GM23338 (cell line): ENCODE data around the gene HOXB5. TPM values are rescaled to one million over a fixed set of nuclear protein-coding genes. Genes with fewer than 3 reads are reported as not detected.

Source experiments
- ATAC-seq: fragments of 200-7000 bp; cut with Tn5 transposase; 3 replicates; pipeline ENCODE4 v1.9.1; 2020
- DNase-seq: peaks from one replicate; pipeline ENCODE4 v3.0.0-alpha.2; 2015; ENCODE audit warnings: low spot score
- H2AFZ ChIP-seq: fragments of 200-600 bp; sonication (generic); 2 replicates; pipeline ENCODE4 v1.8.0; 2016; ENCODE audit warnings: antibody characterized with exemption, mild to moderate bottlenecking, moderate library complexity
- H3F3A ChIP-seq: fragments of 200-600 bp; sonication (generic); replicated peaks from 2 replicates; pipeline ENCODE4 v1.8.0; 2017; ENCODE audit warnings: antibody characterized with exemption, mixed run types, low read depth
- H3K27ac ChIP-seq: fragments of 200-600 bp; sonication (generic); 2 replicates; pipeline ENCODE4 v1.6.1; 2016; ENCODE audit warnings: low read depth
- H3K27me3 ChIP-seq: fragments of 200-600 bp; sonication (generic); 2 replicates; pipeline ENCODE4 v1.8.0; 2016; ENCODE audit warnings: mild to moderate bottlenecking, mixed run types, moderate library complexity; ENCODE audit not compliant: insufficient read depth
- H3K36me3 ChIP-seq: fragments of 200-600 bp; sonication (generic); 2 replicates; pipeline ENCODE4 v1.8.0; 2016; ENCODE audit warnings: mild to moderate bottlenecking; ENCODE audit not compliant: insufficient read depth
- H3K4me1 ChIP-seq: fragments of 200-600 bp; sonication (generic); 2 replicates; pipeline ENCODE4 v1.8.0; 2016; ENCODE audit warnings: mild to moderate bottlenecking, moderate library complexity; ENCODE audit not compliant: insufficient read depth
- H3K4me2 ChIP-seq: fragments of 200-600 bp; sonication (generic); 2 replicates; pipeline ENCODE4 v1.7.1; 2017; ENCODE audit warnings: mixed run types
- H3K4me3 ChIP-seq: fragments of 200-600 bp; sonication (generic); 2 replicates; pipeline ENCODE4 v1.6.1; 2016; ENCODE audit warnings: mixed run types
- H3K79me2 ChIP-seq: fragments of 200-600 bp; sonication (generic); replicated peaks from 2 replicates; pipeline ENCODE4 v1.8.0; 2017; ENCODE audit warnings: mild to moderate bottlenecking; ENCODE audit not compliant: insufficient read depth
- H3K9me2 ChIP-seq: fragments of 200-600 bp; sonication (generic); 2 replicates; pipeline ENCODE4 v1.8.0; 2017; ENCODE audit not compliant: insufficient read depth
- H4K20me1 ChIP-seq: fragments of 200-600 bp; sonication (generic); replicated peaks from 2 replicates; pipeline ENCODE4 v1.8.0; 2017; ENCODE audit warnings: mild to moderate bottlenecking; ENCODE audit not compliant: insufficient read depth
- H3K27ac Mint-ChIP-seq: 2 replicates; pipeline ENCODE4 v1.8.0; 2020; ENCODE audit warnings: inconsistent platforms, mild to moderate bottlenecking, moderate library complexity, mixed read lengths
- H3K27me3 Mint-ChIP-seq: 3 replicates; pipeline ENCODE4 v1.8.0; 2022; ENCODE audit warnings: low read depth, mild to moderate bottlenecking, moderate library complexity, mixed read lengths, inconsistent platforms; ENCODE audit not compliant: insufficient read depth, poor library complexity
- H3K36me3 Mint-ChIP-seq: 3 replicates; pipeline ENCODE4 v1.8.0; 2021; ENCODE audit warnings: low read depth, mild to moderate bottlenecking, inconsistent platforms, moderate library complexity, mixed read lengths
- H3K4me1 Mint-ChIP-seq: 3 replicates; pipeline ENCODE4 v1.8.0; 2020; ENCODE audit warnings: mild to moderate bottlenecking, inconsistent platforms, mixed read lengths
- H3K4me3 Mint-ChIP-seq: 3 replicates; pipeline ENCODE4 v1.8.0; 2021; ENCODE audit warnings: moderate library complexity, mild to moderate bottlenecking, inconsistent platforms, mixed read lengths
- H3K9me3 Mint-ChIP-seq: 3 replicates; pipeline ENCODE4 v1.8.0; 2020; ENCODE audit warnings: moderate library complexity, mild to moderate bottlenecking, inconsistent platforms, mixed read lengths
- EZH2 ChIP-seq: fragments of 200-600 bp; sonication (generic); IDR thresholded peaks from one replicate; pipeline ENCODE4 v1.8.0; 2017; ENCODE audit warnings: antibody characterized with exemption, mild to moderate bottlenecking, low read depth; ENCODE audit not compliant: unreplicated experiment
- ZNF462 ChIP-seq: fragments of 250-450 bp; sonication (Bioruptor Pico); IDR thresholded peaks from 2 replicates; pipeline ENCODE4 v1.5.0; 2020; ENCODE audit warnings: mild to moderate bottlenecking, moderate library complexity
- polyA plus RNA-seq: library from polyadenylated mRNA; unstranded; fragments of >200 nt; fragmentation: Nextera tagmentation; extraction: Ambion mirVana; gene quantifications from 2 replicates; pipeline ENCODE4 v1.2.1, GENCODE V29; 2016
- total RNA-seq: library from RNA; depleted of rRNA; stranded (reverse); fragments of >200 nt; shearing (Covaris generic); gene quantifications from 2 replicates; pipeline ENCODE4 v1.2.3, GENCODE V29; 2014

Gene HOXB5
- total and polyA plus RNA-seq, 2 experiments from 2014 or later = not detected

- ATAC-seq (no peak), DNase-seq (no peak)
- no peak overlapping the region for H3K27ac ChIP-seq
- Mint-ChIP-seq H3K4me3 (no peak overlapping the region; the same call in 2 of the 3 replicates), H3K27ac (no peak overlapping the region), H3K27me3 (peaks cover 99% of the 10 kb centered on the region), H3K4me1 (peaks cover 33% of the 10 kb centered on the region), H3K9me3 (peaks cover 7% of the 10 kb centered on the region; the same call in 2 of the 3 replicates), H3K36me3 (no peaks in the 10 kb centered on the region; the same call in 2 of the 3 replicates)
- H4K20me1 ChIP-seq = peaks cover 50% of the 10 kb centered on the region
- TF ChIP-seq ZNF462 (CRISPR knock-in tag) (no peak), EZH2 (peak; percentile 85)
- no peaks in the 10 kb centered on the region for H3K36me3 ChIP-seq
- no peaks in the 10 kb centered on the region for H3K79me2 ChIP-seq
- H3K4me2 ChIP-seq = no peak overlapping the region
- H3K4me3 ChIP-seq = no peak overlapping the region
- H2AFZ ChIP-seq = no peak overlapping the region
- peaks cover 38% of the 10 kb centered on the region for H3F3A ChIP-seq
- H3K9me2 ChIP-seq = no peaks in the 10 kb centered on the region
- peaks cover 42% of the 10 kb centered on the region for H3K4me1 ChIP-seq
- H3K27me3 ChIP-seq = peaks cover 100% of the 10 kb centered on the region
These were observed 22.6 kb upstream of the HOXB5 start for GRCh38 chr17:48615963-48616716.
